Activated CD8-positive, alpha-beta T cell treated with anti-CD3 and anti-CD28 coated beads, Interleukin-2, amount 10 ng/mL, durations not matched to agents 7 days and 5 days (primary cell): ENCODE data around the gene GOSR1. TPM values are rescaled to one million over a fixed set of nuclear protein-coding genes. Genes with fewer than 3 reads are reported as not detected.
"Not testable (repeated sequence)": the region's sequence is repeated elsewhere in the genome, so short reads cannot be mapped to it uniquely, and the experiment has no call there.

Source experiments
- ATAC-seq: fragments of 150-1000 bp; cut with Tn5 transposase; one replicate; pipeline ENCODE4 v1.10.0; 2021; ENCODE audit warnings: moderate library complexity
- CTCF ChIA-PET: fragments of 350-600 bp; sonication (Branson Sonifier 250); formaldehyde crosslinking; loops from one replicate; lab custom pipeline; 2021; ENCODE audit warnings: antibody characterized with exemption; lab: Charles Lee
- POLR2A ChIA-PET: fragments of 350-600 bp; sonication (Branson Sonifier 250); formaldehyde crosslinking; loops from one replicate; lab custom pipeline; 2021; ENCODE audit warnings: antibody characterized with exemption; lab: Charles Lee
- DNase-seq: peaks from one replicate; pipeline ENCODE4 v3.0.0-alpha.2; 2020
- H3K27ac Mint-ChIP-seq: one replicate; pipeline ENCODE4 v1.8.0; 2021; ENCODE audit warnings: mild to moderate bottlenecking, mixed read lengths
- H3K27me3 Mint-ChIP-seq: one replicate; pipeline ENCODE4 v1.8.0; 2021; ENCODE audit warnings: low read depth, mixed read lengths
- H3K36me3 Mint-ChIP-seq: one replicate; pipeline ENCODE4 v1.8.0; 2021; ENCODE audit warnings: low read depth, mixed read lengths
- H3K4me1 Mint-ChIP-seq: one replicate; pipeline ENCODE4 v1.8.0; 2021; ENCODE audit warnings: low read depth, mixed read lengths
- H3K4me3 Mint-ChIP-seq: one replicate; pipeline ENCODE4 v1.8.0; 2021; ENCODE audit warnings: mild to moderate bottlenecking, mixed read lengths
- H3K9me3 Mint-ChIP-seq: one replicate; pipeline ENCODE4 v1.8.0; 2022; ENCODE audit warnings: mixed read lengths; ENCODE audit not compliant: insufficient read depth
- total RNA-seq, 2 experiments: library from RNA; stranded (reverse); gene quantifications; one replicate each; pipeline ENCODE4 v1.2.3, GENCODE V29; 2021

The GOSR1 gene
- total RNA-seq, result 10 to 100 TPM; 41.5 to 44.0 TPM

GRCh38 chr17:30477083-30477773 is at the start of gene GOSR1:
Gene GOSR1 (plus strand): TSS chr17:30477408. CDS start chr17:30477434, 26 bp downstream.
- peaks cover 30% of the 10 kb centered on the region for H3K4me1 Mint-ChIP-seq
- peak; percentile 96 for DNase-seq
- POLR2A ChIA-PET, result interaction anchor here (0.6 to 0.7 kb wide), 4 partner anchors 8 to 352 kb away, joined by 3 read pairs; no protein-coding TSS in a partner anchor

GRCh38 chr17:30427611-30428010 is 49.6 kb upstream of the GOSR1 start:
- no peak for DNase-seq
- no peak for ATAC-seq
- H3K4me3 Mint-ChIP-seq, result no peak overlapping the region
- H3K4me1 Mint-ChIP-seq, result no peaks in the 10 kb centered on the region
- H3K27me3 Mint-ChIP-seq, result no peaks in the 10 kb centered on the region
- H3K9me3 Mint-ChIP-seq, result no peaks in the 10 kb centered on the region
- ChIA-PET POLR2A (no interaction called here), CTCF (no interaction called here)
- H3K36me3 Mint-ChIP-seq, result peaks cover 17% of the 10 kb centered on the region
- H3K27ac Mint-ChIP-seq, result no peak overlapping the region

More at GRCh38 chr17:30477083-30477773, at the start of gene GOSR1:
- ATAC-seq, result peak; percentile 99
- Mint-ChIP-seq H3K4me3 (peak within 1 kb of the TSS; percentile 95), H3K36me3 (peaks cover 22% of the 10 kb centered on the region), H3K27ac (peak within 1 kb of the TSS; percentile 97), H3K27me3 (peaks cover 6% of the 10 kb centered on the region), H3K9me3 (no peaks in the 10 kb centered on the region)
- CTCF ChIA-PET, result interaction anchor here (0.6 to 2.8 kb wide), 38 partner anchors 11 to 372 kb away, joined by 3 to 51 read pairs (median 4); partner anchors contain the start of gene CRLF3

- no peak for ATAC-seq
- no peak for DNase-seq
- Mint-ChIP-seq H3K27me3 (no peaks in the 10 kb centered on the region), H3K4me1 (no peaks in the 10 kb centered on the region), H3K9me3 (no peaks in the 10 kb centered on the region), H3K27ac (no peak overlapping the region), H3K4me3 (no peak overlapping the region), H3K36me3 (peaks cover 17% of the 10 kb centered on the region)
- POLR2A ChIA-PET, result no interaction called here
- CTCF ChIA-PET, result no interaction called here
Observed at GRCh38 chr17:30429155-30429554, 48.1 kb upstream of the GOSR1 start.

GRCh38 chr17:30433514-30433913 is 43.7 kb upstream of the GOSR1 start:
- Mint-ChIP-seq H3K4me3 (no peak overlapping the region), H3K27ac (no peak overlapping the region), H3K36me3 (peaks cover 19% of the 10 kb centered on the region), H3K9me3 (no peaks in the 10 kb centered on the region), H3K27me3 (no peaks in the 10 kb centered on the region), H3K4me1 (no peaks in the 10 kb centered on the region)
- no peak for ATAC-seq
- no peak for DNase-seq
- CTCF ChIA-PET, result interaction anchor here (1.0 to 1.4 kb wide), 2 partner anchors 94 to 97 kb away, joined by 3 to 4 read pairs; no protein-coding TSS in a partner anchor
- POLR2A ChIA-PET, result no interaction called here

GRCh38 chr17:30436729-30437128 is 40.5 kb upstream of the GOSR1 start:
- DNase-seq (no peak), ATAC-seq (no peak)
- Mint-ChIP-seq H3K27ac (no peak overlapping the region), H3K4me1 (no peaks in the 10 kb centered on the region), H3K4me3 (no peak overlapping the region), H3K9me3 (no peaks in the 10 kb centered on the region), H3K36me3 (peaks cover 18% of the 10 kb centered on the region), H3K27me3 (no peaks in the 10 kb centered on the region)
- POLR2A ChIA-PET, result no interaction called here
- CTCF ChIA-PET, result interaction anchor here (1.3 kb wide), 1 partner anchor 97 kb away, joined by 3 read pairs; no protein-coding TSS in a partner anchor

GRCh38 chr17:30443721-30444120 is 33.5 kb upstream of the GOSR1 start:
- ChIA-PET POLR2A (no interaction called here), CTCF (interaction anchor here (1.1 kb wide), 1 partner anchor 318 kb away, joined by 3 read pairs; no protein-coding TSS in a partner anchor)
- H3K36me3 Mint-ChIP-seq, result peaks cover 20% of the 10 kb centered on the region
- no peak overlapping the region for H3K27ac Mint-ChIP-seq
- H3K27me3 Mint-ChIP-seq, result no peaks in the 10 kb centered on the region
- H3K4me1 Mint-ChIP-seq, result no peaks in the 10 kb centered on the region
- H3K9me3 Mint-ChIP-seq, result no peaks in the 10 kb centered on the region
- no peak overlapping the region for H3K4me3 Mint-ChIP-seq
- no peak for ATAC-seq
- DNase-seq, result no peak

GRCh38 chr17:30446640-30447039 is 30.6 kb upstream of the GOSR1 start:
- POLR2A ChIA-PET, CTCF ChIA-PET, H3K9me3 Mint-ChIP-seq, DNase-seq, H3K4me3 Mint-ChIP-seq, H3K27me3 Mint-ChIP-seq, H3K27ac Mint-ChIP-seq, H3K4me1 Mint-ChIP-seq, ATAC-seq: not testable (repeated sequence)
- peaks cover 26% of the 10 kb centered on the region for H3K36me3 Mint-ChIP-seq

- Mint-ChIP-seq H3K36me3 (peaks cover 38% of the 10 kb centered on the region), H3K9me3 (no peaks in the 10 kb centered on the region)
- POLR2A ChIA-PET, result no interaction called here
Observed at GRCh38 chr17:30449480-30449879, 27.7 kb upstream of the GOSR1 start.

GRCh38 chr17:30450125-30451027 is 26.8 kb upstream of the GOSR1 start:
- no peak overlapping the region for H3K27ac Mint-ChIP-seq
- DNase-seq (no peak), ATAC-seq (no peak)
- POLR2A ChIA-PET, result no interaction called here
- CTCF ChIA-PET, result no interaction called here
- no peaks in the 10 kb centered on the region for H3K27me3 Mint-ChIP-seq
- no peaks in the 10 kb centered on the region for H3K4me1 Mint-ChIP-seq
- peaks cover 38% of the 10 kb centered on the region for H3K36me3 Mint-ChIP-seq
- no peaks in the 10 kb centered on the region for H3K9me3 Mint-ChIP-seq
- H3K4me3 Mint-ChIP-seq, result no peak overlapping the region

More at GRCh38 chr17:30449480-30449879, 27.7 kb upstream of the GOSR1 start:
- ATAC-seq (no peak), DNase-seq (no peak)
- Mint-ChIP-seq H3K4me3 (no peak overlapping the region), H3K4me1 (no peaks in the 10 kb centered on the region), H3K27me3 (no peaks in the 10 kb centered on the region), H3K27ac (no peak overlapping the region)
- CTCF ChIA-PET, result interaction anchor here (0.9 kb wide), 1 partner anchor 27 kb away, joined by 3 read pairs; the partner anchor contains the start of gene GOSR1

- POLR2A ChIA-PET, result no interaction called here
- H3K27me3 Mint-ChIP-seq, result no peaks in the 10 kb centered on the region
- no peaks in the 10 kb centered on the region for H3K4me1 Mint-ChIP-seq
- DNase-seq, result no peak
- CTCF ChIA-PET, result no interaction called here
- no peak overlapping the region for H3K4me3 Mint-ChIP-seq
- H3K9me3 Mint-ChIP-seq, result no peaks in the 10 kb centered on the region
- H3K27ac Mint-ChIP-seq, result no peak overlapping the region
- ATAC-seq, result no peak
- H3K36me3 Mint-ChIP-seq, result peaks cover 30% of the 10 kb centered on the region
Observed at GRCh38 chr17:30454635-30455034, 22.6 kb upstream of the GOSR1 start.

GRCh38 chr17:30458371-30458770 is 18.8 kb upstream of the GOSR1 start:
- H3K27ac Mint-ChIP-seq, result no peak overlapping the region
- H3K4me3 Mint-ChIP-seq, result no peak overlapping the region
- ChIA-PET POLR2A (no interaction called here), CTCF (no interaction called here)
- H3K36me3 Mint-ChIP-seq, result peaks cover 17% of the 10 kb centered on the region
- H3K4me1 Mint-ChIP-seq, result no peaks in the 10 kb centered on the region
- H3K27me3 Mint-ChIP-seq, result no peaks in the 10 kb centered on the region
- no peak for DNase-seq
- H3K9me3 Mint-ChIP-seq, result no peaks in the 10 kb centered on the region
- ATAC-seq, result no peak
